H1 (cell line): Measurements from ENCODE around the gene TCF20.

Experiments used
- CHD1 ChIP-seq: IDR thresholded peaks from 2 replicates; pipeline ENCODE4 v1.6.1; 2012; ENCODE audit warnings: low read depth, low read length, improper control_type of control experiment
- KDM5A ChIP-seq: fragments of 200-600 bp; IDR thresholded peaks from 2 replicates; pipeline ENCODE4 v1.7.1; 2012; ENCODE audit warnings: mild to moderate bottlenecking, low read length, inconsistent platforms, mixed read lengths
- YY1 ChIP-seq: IDR thresholded peaks from 2 replicates; pipeline ENCODE4 v1.6.1; 2011; ENCODE audit warnings: low read depth, mild to moderate bottlenecking, low read length
- TF ChIP-seq, protein P1 (sequence below), 3 experiments: IDR thresholded peaks; 1 replicate in 2 of 3; 2 replicates in 1 of 3; pipeline versions ENCODE4 v1.5.1 to v1.6.1; 2011; ENCODE audit warnings: low read length in 3 of 3, mild to moderate bottlenecking in 3 of 3, inconsistent platforms in 2 of 3, low read depth in 1 of 3, moderate library complexity in 1 of 3; ENCODE audit not compliant: insufficient read depth in 1 of 3; ENCODE audit errors: control extremely low read depth in 1 of 3

- TF ChIP-seq YY1 (no peak), KDM5A (no peak), CHD1 (no peak)
- TF ChIP-seq, protein P1, sequence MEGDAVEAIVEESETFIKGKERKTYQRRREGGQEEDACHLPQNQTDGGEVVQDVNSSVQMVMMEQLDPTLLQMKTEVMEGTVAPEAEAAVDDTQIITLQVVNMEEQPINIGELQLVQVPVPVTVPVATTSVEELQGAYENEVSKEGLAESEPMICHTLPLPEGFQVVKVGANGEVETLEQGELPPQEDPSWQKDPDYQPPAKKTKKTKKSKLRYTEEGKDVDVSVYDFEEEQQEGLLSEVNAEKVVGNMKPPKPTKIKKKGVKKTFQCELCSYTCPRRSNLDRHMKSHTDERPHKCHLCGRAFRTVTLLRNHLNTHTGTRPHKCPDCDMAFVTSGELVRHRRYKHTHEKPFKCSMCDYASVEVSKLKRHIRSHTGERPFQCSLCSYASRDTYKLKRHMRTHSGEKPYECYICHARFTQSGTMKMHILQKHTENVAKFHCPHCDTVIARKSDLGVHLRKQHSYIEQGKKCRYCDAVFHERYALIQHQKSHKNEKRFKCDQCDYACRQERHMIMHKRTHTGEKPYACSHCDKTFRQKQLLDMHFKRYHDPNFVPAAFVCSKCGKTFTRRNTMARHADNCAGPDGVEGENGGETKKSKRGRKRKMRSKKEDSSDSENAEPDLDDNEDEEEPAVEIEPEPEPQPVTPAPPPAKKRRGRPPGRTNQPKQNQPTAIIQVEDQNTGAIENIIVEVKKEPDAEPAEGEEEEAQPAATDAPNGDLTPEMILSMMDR (IDR thresholded peaks at IDR 0.05; ENCODE audit: control extremely low read depth in 1 of 3, insufficient read depth in 1 of 3, low read depth in 1 of 3, low read length in 3 of 3), result no peak
Measured at GRCh38 chr22:42256930-42257329, 13.5 kb downstream of the TCF20 start.
